Mesendoderm (in vitro differentiated cells): ENCODE results near the gene CATSPER1.

Experiments
- DNase-seq: peaks from one replicate; pipeline ENCODE4 v3.0.0; 2013
- H2AK5ac ChIP-seq: 2 replicates; pipeline ENCODE4 v1.6.1; 2013; ENCODE audit warnings: low read length, inconsistent platforms
- H2BK120ac ChIP-seq: 2 replicates; pipeline ENCODE4 v1.6.1; 2013; ENCODE audit warnings: low read depth, mild to moderate bottlenecking, low read length, moderate library complexity, mixed read lengths
- H2BK15ac ChIP-seq: replicated peaks from 2 replicates; pipeline ENCODE4 v1.6.1; 2013; ENCODE audit warnings: low read depth, mild to moderate bottlenecking, moderate library complexity
- H2BK5ac ChIP-seq: 2 replicates; pipeline ENCODE4 v1.6.1; 2013; ENCODE audit warnings: low read length, inconsistent platforms
- H3K18ac ChIP-seq: 2 replicates; pipeline ENCODE4 v1.6.1; 2013; ENCODE audit warnings: mild to moderate bottlenecking, low read length, mixed read lengths
- H3K23ac ChIP-seq: one replicate; pipeline ENCODE4 v1.6.1; 2013; ENCODE audit warnings: low read length
- H3K27ac ChIP-seq: 2 replicates; pipeline ENCODE4 v1.5.1; 2013; ENCODE audit warnings: low read depth, mild to moderate bottlenecking, inconsistent platforms, low read length, moderate library complexity
- H3K27me3 ChIP-seq: 2 replicates; pipeline ENCODE4 v1.6.1; 2013; ENCODE audit warnings: low read length, control low read depth, mild to moderate bottlenecking, inconsistent platforms; ENCODE audit not compliant: insufficient read depth, poor library complexity
- H3K36me3 ChIP-seq: 2 replicates; pipeline ENCODE4 v1.6.1; 2013; ENCODE audit warnings: low read length, inconsistent platforms; ENCODE audit not compliant: control insufficient read depth, insufficient read depth
- H3K4ac ChIP-seq: one replicate; pipeline ENCODE4 v1.6.1; 2013; ENCODE audit warnings: low read depth, mild to moderate bottlenecking, low read length, moderate library complexity
- H3K4me1 ChIP-seq: 2 replicates; pipeline ENCODE4 v1.6.1; 2013; ENCODE audit warnings: low read depth, low read length, inconsistent platforms; ENCODE audit not compliant: control insufficient read depth
- H3K4me2 ChIP-seq: 2 replicates; pipeline ENCODE4 v1.6.1; 2013; ENCODE audit warnings: low read length
- H3K4me3 ChIP-seq: 2 replicates; pipeline ENCODE4 v1.5.1; 2013; ENCODE audit warnings: mild to moderate bottlenecking, low read length
- H3K56ac ChIP-seq: one replicate; pipeline ENCODE4 v1.6.1; 2013; ENCODE audit warnings: low read length
- H3K79me1 ChIP-seq: 2 replicates; pipeline ENCODE4 v1.6.1; 2013; ENCODE audit warnings: low read length, inconsistent platforms
- H3K79me2 ChIP-seq: 2 replicates; pipeline ENCODE4 v1.6.1; 2013; ENCODE audit warnings: mild to moderate bottlenecking, low read length; ENCODE audit not compliant: control insufficient read depth, insufficient read depth
- H3K9ac ChIP-seq: 2 replicates; pipeline ENCODE4 v1.6.1; 2013; ENCODE audit warnings: low read length, inconsistent platforms
- H4K5ac ChIP-seq: one replicate; pipeline ENCODE4 v1.6.1; 2013; ENCODE audit warnings: low read length
- H4K8ac ChIP-seq: one replicate; pipeline ENCODE4 v1.6.1; 2013; ENCODE audit warnings: low read depth, mild to moderate bottlenecking, control low read depth, low read length, moderate library complexity
- WGBS: extraction: QIAGEN DNeasy Blood & Tissue Kit; methylation state at CpG from one replicate; pipeline ENCODE4 v1.1.7; 2013; ENCODE audit warnings: low lambda C conversion rate, missing lambda C conversion rate; ENCODE audit not compliant: insufficient coverage; ENCODE audit errors: extremely low coverage; 5-methylcytosine and 5-hydroxymethylcytosine counted together

Gene CATSPER1

DNA sequence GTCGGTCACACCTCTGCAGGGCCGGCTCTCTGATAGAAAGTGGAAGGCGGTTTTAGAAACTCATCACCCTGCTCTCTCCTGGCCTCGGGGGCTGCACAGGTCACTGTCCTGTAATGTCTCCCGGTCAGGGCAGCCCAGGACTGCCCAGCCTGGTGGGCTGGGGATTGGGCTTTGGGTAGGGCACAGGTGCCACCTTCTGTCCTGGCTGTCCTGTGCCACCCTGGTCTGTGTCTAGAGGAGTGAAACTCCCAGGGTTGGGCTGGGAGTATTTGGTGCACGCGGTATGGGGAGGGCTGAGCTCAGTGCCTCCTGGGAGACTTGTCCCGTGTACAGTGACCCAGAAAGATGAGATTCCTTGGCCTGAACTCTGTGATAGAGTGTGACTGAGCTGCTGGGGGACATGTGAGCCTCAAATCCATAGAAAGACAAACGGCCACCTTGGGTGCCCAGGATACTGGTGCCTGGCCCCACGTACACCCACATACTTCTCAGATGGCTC, 47.0 kb downstream of the CATSPER1 start:
- H4K8ac ChIP-seq = no peak overlapping the region
- no peak for DNase-seq
- H3K4me2 ChIP-seq = no peak overlapping the region
- no CpG with 5 or more reads among the region's 10 CpGs for WGBS
- H3K4ac ChIP-seq = no peak overlapping the region
- peaks cover 2% of the 10 kb centered on the region for H3K36me3 ChIP-seq
- no peak overlapping the region for H3K18ac ChIP-seq
- no peaks in the 10 kb centered on the region for H3K27me3 ChIP-seq
- H3K27ac ChIP-seq = no peak overlapping the region
- no peak overlapping the region for H3K56ac ChIP-seq
- no peak overlapping the region for H2BK5ac ChIP-seq
- H3K4me1 ChIP-seq = no peaks in the 10 kb centered on the region
- no peaks in the 10 kb centered on the region for H3K79me2 ChIP-seq
- H3K4me3 ChIP-seq = no peak overlapping the region
- H4K5ac ChIP-seq = no peak overlapping the region
- H2BK120ac ChIP-seq = no peak overlapping the region
- H3K23ac ChIP-seq = no peak overlapping the region
- no peak overlapping the region for H3K9ac ChIP-seq
- no peak overlapping the region for H2AK5ac ChIP-seq
- no peaks in the 10 kb centered on the region for H3K79me1 ChIP-seq
- no peak overlapping the region for H2BK15ac ChIP-seq

DNA sequence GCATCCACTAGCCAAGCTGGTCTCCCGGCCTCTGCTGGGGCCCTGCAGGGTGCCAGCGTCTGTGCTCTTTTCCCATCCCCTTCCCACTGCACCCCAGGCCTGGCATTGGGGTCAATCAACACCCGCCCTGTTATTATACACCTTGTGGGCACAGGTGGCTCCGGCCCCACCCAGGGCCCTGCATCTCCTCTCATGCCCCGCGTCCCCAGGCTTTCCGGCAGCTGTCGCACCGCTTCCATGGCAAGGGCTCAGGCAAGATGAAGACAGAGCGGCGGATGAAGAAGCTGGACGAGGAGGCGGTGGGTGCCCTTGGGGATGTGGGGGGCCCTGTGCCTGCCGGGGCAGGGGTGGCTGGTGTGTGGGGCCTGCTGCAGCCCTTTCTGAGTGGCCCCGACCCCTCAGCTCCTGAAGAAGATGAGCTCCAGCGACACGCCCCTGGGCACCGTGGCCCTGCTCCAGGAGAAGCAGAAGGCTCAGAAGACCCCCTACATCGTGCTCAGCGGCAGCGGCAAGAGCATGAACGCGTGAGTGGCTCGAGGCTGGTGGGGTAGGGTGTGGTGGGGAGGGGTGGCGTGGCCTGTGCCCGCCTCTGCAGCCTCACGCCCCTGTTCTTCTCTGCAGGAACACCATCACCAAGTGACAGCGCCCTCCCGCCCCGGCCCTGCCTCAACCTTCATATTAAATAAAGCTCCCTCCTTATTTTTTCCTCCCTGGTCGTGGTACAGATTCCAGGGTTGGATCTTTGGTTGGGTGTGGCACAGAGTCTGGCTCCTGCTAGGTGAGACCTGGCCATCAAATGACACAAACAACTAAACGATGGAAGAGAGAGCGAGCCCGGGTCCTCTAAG, 47.7 kb downstream of the CATSPER1 start:
- H4K8ac ChIP-seq = no peak overlapping the region
- no peaks in the 10 kb centered on the region for H3K79me1 ChIP-seq
- no peak overlapping the region for H3K18ac ChIP-seq
- no peaks in the 10 kb centered on the region for H3K4me1 ChIP-seq
- H3K4me3 ChIP-seq = no peak overlapping the region
- H2AK5ac ChIP-seq = no peak overlapping the region
- H3K4ac ChIP-seq = no peak overlapping the region
- no peak for DNase-seq
- H3K27me3 ChIP-seq = no peaks in the 10 kb centered on the region
- H3K27ac ChIP-seq = no peak overlapping the region
- peaks cover 2% of the 10 kb centered on the region for H3K36me3 ChIP-seq
- WGBS = no CpG with 5 or more reads among the region's 34 CpGs
- no peak overlapping the region for H2BK120ac ChIP-seq
- H4K5ac ChIP-seq = no peak overlapping the region
- no peak overlapping the region for H3K9ac ChIP-seq
- H2BK15ac ChIP-seq = no peak overlapping the region
- no peak overlapping the region for H3K23ac ChIP-seq
- no peak overlapping the region for H3K4me2 ChIP-seq
- H2BK5ac ChIP-seq = no peak overlapping the region
- no peak overlapping the region for H3K56ac ChIP-seq
- H3K79me2 ChIP-seq = no peaks in the 10 kb centered on the region

DNA sequence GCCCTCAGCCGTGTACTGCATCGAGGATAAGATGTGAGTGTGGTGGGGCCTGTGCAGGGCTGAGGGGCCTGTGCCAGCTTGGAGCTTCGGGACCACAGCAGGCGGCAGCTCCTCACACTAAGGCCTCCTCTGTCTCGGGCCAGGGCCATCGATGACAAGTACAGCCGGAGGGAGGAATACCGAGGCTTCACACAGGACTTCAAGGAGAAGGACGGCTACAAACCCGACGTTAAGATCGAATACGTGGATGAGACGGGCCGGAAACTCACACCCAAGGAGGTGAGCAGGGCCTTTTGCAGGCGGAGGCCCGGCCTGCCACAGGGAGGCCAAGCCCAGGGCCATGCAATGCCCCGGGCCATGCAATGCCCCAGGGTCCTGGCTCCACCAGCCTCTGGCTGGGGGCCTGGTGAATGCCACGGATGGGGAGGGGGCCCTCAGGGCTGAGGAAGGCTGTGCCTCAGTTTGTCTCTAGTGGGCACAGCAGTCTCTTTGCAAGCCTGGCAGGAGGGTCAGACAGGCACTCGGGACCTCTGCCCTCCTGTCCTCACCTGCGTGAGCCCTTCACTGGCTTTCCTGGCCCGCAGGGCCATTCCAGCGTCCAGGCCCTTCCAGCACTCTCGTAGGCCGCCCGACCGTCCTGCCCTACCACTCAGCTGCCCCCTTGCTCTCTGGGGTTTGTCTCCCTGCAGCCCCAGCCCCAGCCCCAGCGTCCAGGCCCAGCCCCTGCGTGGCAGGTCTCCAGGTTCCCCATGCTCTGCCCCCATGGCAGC, 48.5 kb downstream of the CATSPER1 start:
- Histone ChIP-seq H3K36me3 (peaks cover 4% of the 10 kb centered on the region), H4K8ac (no peak overlapping the region)
- WGBS = no CpG with 5 or more reads among the region's 29 CpGs

DNA sequence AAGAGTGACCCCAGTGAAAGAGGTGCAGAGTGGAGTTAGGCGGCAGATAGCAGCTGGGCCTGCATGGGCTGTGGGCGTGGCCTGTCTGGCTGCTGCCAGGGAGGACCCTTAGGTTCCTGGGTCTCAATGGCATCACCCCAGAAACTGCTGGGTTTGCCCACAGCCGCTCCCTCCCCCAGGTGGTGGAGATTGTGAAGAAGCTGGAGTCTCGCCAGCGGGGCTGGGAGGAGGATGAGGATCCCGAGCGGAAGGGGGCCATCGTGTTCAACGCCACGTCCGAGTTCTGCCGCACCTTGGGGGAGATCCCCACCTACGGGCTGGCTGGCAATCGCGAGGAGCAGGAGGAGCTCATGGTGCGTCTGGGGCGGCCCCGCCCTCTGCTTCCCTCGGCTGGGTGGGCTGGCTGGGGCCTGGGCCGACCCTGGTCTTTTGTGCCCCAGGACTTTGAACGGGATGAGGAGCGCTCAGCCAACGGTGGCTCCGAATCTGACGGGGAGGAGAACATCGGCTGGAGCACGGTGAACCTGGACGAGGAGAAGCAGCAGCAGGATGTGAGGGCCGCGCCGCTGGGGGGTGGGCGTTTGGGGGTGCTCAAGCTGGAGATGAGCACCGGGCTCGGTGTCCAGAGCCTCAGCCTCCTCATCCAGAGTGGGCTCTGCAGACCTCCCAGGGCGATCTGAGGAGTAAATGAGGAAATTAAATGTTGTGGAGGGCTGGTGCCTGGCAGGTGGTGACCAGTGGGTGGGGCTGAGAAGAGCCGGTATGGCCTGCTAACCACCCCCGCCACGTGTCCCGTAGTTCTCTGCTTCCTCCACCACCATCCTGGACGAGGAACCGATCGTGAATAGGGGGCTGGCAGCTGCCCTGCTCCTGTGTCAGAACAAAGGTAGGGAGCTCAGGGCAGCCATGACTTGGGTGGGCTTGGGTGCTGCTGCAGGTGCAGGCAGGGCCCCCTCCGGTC, 49.8 kb downstream of the CATSPER1 start:
- WGBS = no CpG with 5 or more reads among the region's 43 CpGs
- H3K36me3 ChIP-seq = peaks cover 4% of the 10 kb centered on the region
- no peak for DNase-seq

More for the DNA sequence above, 48.5 kb downstream of the CATSPER1 start:
- Histone ChIP-seq H3K4me3 (no peak overlapping the region), H3K56ac (no peak overlapping the region), H3K4me2 (no peak overlapping the region), H2BK120ac (no peak overlapping the region), H2AK5ac (no peak overlapping the region), H3K4me1 (no peaks in the 10 kb centered on the region), H3K23ac (no peak overlapping the region), H2BK15ac (no peak overlapping the region), H3K79me1 (no peaks in the 10 kb centered on the region), H2BK5ac (no peak overlapping the region), H3K79me2 (no peaks in the 10 kb centered on the region), H3K27ac (no peak overlapping the region), H4K5ac (no peak overlapping the region), H3K9ac (no peak overlapping the region), H3K18ac (no peak overlapping the region), H3K27me3 (no peaks in the 10 kb centered on the region), H3K4ac (no peak overlapping the region)
- no peak for DNase-seq

DNA sequence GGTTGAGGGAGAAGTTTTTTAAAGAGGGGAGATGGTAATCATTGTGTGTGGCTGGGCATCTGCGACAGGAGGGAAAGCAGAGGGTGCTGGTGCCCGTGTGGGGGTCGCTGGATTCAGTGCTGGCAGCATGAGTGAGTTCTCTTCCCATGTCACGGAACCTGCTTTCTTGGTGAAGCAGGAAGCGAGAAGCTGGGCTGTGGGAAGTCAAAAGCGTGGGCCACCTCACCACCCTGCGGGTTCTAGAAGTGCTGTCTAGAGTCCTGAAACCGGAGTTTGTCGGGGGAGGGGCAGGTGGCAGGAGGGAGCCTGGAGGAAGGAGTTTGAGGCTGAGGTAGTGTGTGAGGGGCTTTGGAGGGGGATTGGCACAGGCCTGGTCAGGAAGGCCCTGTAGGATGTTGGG, 50.5 kb downstream of the CATSPER1 start:
- H3K79me1 ChIP-seq = no peaks in the 10 kb centered on the region
- no peak overlapping the region for H4K5ac ChIP-seq
- DNase-seq = no peak
- no peak overlapping the region for H3K4me3 ChIP-seq
- H3K23ac ChIP-seq = no peak overlapping the region
- H3K36me3 ChIP-seq = peaks cover 4% of the 10 kb centered on the region
- no peak overlapping the region for H2BK120ac ChIP-seq
- no peaks in the 10 kb centered on the region for H3K27me3 ChIP-seq
- H2BK5ac ChIP-seq = no peak overlapping the region
- no peak overlapping the region for H3K18ac ChIP-seq
- H4K8ac ChIP-seq = no peak overlapping the region
- no peak overlapping the region for H3K4ac ChIP-seq
- no peak overlapping the region for H3K4me2 ChIP-seq
- no CpG with 5 or more reads among the region's 9 CpGs for WGBS
- H3K27ac ChIP-seq = no peak overlapping the region
- no peaks in the 10 kb centered on the region for H3K79me2 ChIP-seq
- no peak overlapping the region for H3K9ac ChIP-seq
- H2AK5ac ChIP-seq = no peak overlapping the region
- no peak overlapping the region for H3K56ac ChIP-seq
- no peaks in the 10 kb centered on the region for H3K4me1 ChIP-seq
- no peak overlapping the region for H2BK15ac ChIP-seq

More for the DNA sequence above, 49.8 kb downstream of the CATSPER1 start:
- no peak overlapping the region for H3K27ac ChIP-seq
- H2BK5ac ChIP-seq = no peak overlapping the region
- no peak overlapping the region for H3K4ac ChIP-seq
- no peak overlapping the region for H3K56ac ChIP-seq
- H2BK15ac ChIP-seq = no peak overlapping the region
- H3K27me3 ChIP-seq = no peaks in the 10 kb centered on the region
- no peak overlapping the region for H3K23ac ChIP-seq
- no peaks in the 10 kb centered on the region for H3K4me1 ChIP-seq
- H2AK5ac ChIP-seq = no peak overlapping the region
- no peak overlapping the region for H4K8ac ChIP-seq
- H3K4me2 ChIP-seq = no peak overlapping the region
- H3K4me3 ChIP-seq = no peak overlapping the region
- H3K79me1 ChIP-seq = no peaks in the 10 kb centered on the region
- H3K18ac ChIP-seq = no peak overlapping the region
- H3K9ac ChIP-seq = no peak overlapping the region
- H2BK120ac ChIP-seq = no peak overlapping the region
- H4K5ac ChIP-seq = no peak overlapping the region
- H3K79me2 ChIP-seq = no peaks in the 10 kb centered on the region
